Type B pancreatic cell (in vitro differentiated cells): ENCODE data around the gene PTPN1. TPM values are rescaled to one million over a fixed set of nuclear protein-coding genes. Genes with fewer than 3 reads are reported as not detected.

Source experiments
- DNase-seq: peaks from one replicate; pipeline ENCODE4 v3.0.0; 2021; ENCODE audit warnings: mixed read lengths; ENCODE audit not compliant: unreplicated experiment; ENCODE audit errors: extremely low spot score
- H3K27ac Mint-ChIP-seq: 2 replicates; pipeline ENCODE4 v1.8.0; 2021; ENCODE audit warnings: mild to moderate bottlenecking, mixed read lengths
- H3K27me3 Mint-ChIP-seq: 2 replicates; pipeline ENCODE4 v1.8.0; 2021; ENCODE audit warnings: mixed read lengths
- H3K36me3 Mint-ChIP-seq: 2 replicates; pipeline ENCODE4 v1.8.0; 2021; ENCODE audit warnings: mixed read lengths
- H3K4me1 Mint-ChIP-seq: one replicate; pipeline ENCODE4 v1.8.0; 2021; ENCODE audit warnings: mixed read lengths; ENCODE audit not compliant: unreplicated experiment
- H3K4me3 Mint-ChIP-seq: 2 replicates; pipeline ENCODE4 v1.8.0; 2021; ENCODE audit warnings: mild to moderate bottlenecking, mixed read lengths
- H3K9me3 Mint-ChIP-seq: 2 replicates; pipeline ENCODE4 v1.8.0; 2021; ENCODE audit warnings: mixed read lengths
- CTCF ChIP-seq: fragments of 200-600 bp; sonication (generic); conservative IDR thresholded peaks from 2 replicates; pipeline ENCODE4 v1.5.0; 2021; ENCODE audit warnings: antibody characterized with exemption, mild to moderate bottlenecking
- total RNA-seq: library from RNA; stranded (reverse); gene quantifications from 2 replicates; pipeline ENCODE4 v1.2.1, GENCODE V29; 2021; ENCODE audit warnings: low replicate concordance

The PTPN1 gene
- total RNA-seq, 1 donor from 2014 or later: 27.6 TPM

GRCh38 chr20:50591233-50591852, 81.2 kb downstream of the PTPN1 start:
- H3K27ac Mint-ChIP-seq: no peak overlapping the region
- H3K4me3 Mint-ChIP-seq: no peak overlapping the region
- H3K9me3 Mint-ChIP-seq: no peaks in the 10 kb centered on the region
- no peak for DNase-seq
- peaks cover 4% of the 10 kb centered on the region for H3K4me1 Mint-ChIP-seq
- peaks cover 6% of the 10 kb centered on the region for H3K36me3 Mint-ChIP-seq
- no peaks in the 10 kb centered on the region for H3K27me3 Mint-ChIP-seq
- no peak for TF ChIP-seq CTCF

GRCh38 chr20:50592282-50593004, 82.3 kb downstream of the PTPN1 start:
- no peaks in the 10 kb centered on the region for H3K9me3 Mint-ChIP-seq
- H3K4me1 Mint-ChIP-seq: peaks cover 4% of the 10 kb centered on the region
- peaks cover 6% of the 10 kb centered on the region for H3K36me3 Mint-ChIP-seq
- no peak for TF ChIP-seq CTCF
- no peaks in the 10 kb centered on the region for H3K27me3 Mint-ChIP-seq
- no peak overlapping the region for H3K4me3 Mint-ChIP-seq
- DNase-seq: no peak
- H3K27ac Mint-ChIP-seq: no peak overlapping the region

- Mint-ChIP-seq H3K27me3 (no peaks in the 10 kb centered on the region), H3K4me1 (peaks cover 4% of the 10 kb centered on the region), H3K9me3 (no peaks in the 10 kb centered on the region), H3K4me3 (no peak overlapping the region), H3K36me3 (peaks cover 5% of the 10 kb centered on the region), H3K27ac (no peak overlapping the region)
- no peak for DNase-seq
- TF ChIP-seq CTCF: no peak
These were observed 82.8 kb downstream of the PTPN1 start for GRCh38 chr20:50593005-50593335.

- Mint-ChIP-seq H3K27me3 (no peaks in the 10 kb centered on the region), H3K4me3 (no peak overlapping the region), H3K9me3 (no peaks in the 10 kb centered on the region), H3K36me3 (no peaks in the 10 kb centered on the region), H3K4me1 (peaks cover 4% of the 10 kb centered on the region), H3K27ac (no peak overlapping the region)
- no peak for TF ChIP-seq CTCF
- no peak for DNase-seq
These were observed 84.0 kb downstream of the PTPN1 start for GRCh38 chr20:50594231-50594590.

- no peak for DNase-seq
- Mint-ChIP-seq H3K27ac (no peak overlapping the region), H3K36me3 (no peaks in the 10 kb centered on the region), H3K4me3 (no peak overlapping the region), H3K9me3 (no peaks in the 10 kb centered on the region), H3K4me1 (peaks cover 4% of the 10 kb centered on the region), H3K27me3 (no peaks in the 10 kb centered on the region)
- no peak for TF ChIP-seq CTCF
These were observed 84.6 kb downstream of the PTPN1 start for GRCh38 chr20:50594591-50595432.
